GM21515 (cell line): ENCODE results near the gene TXNDC5.

ENCODE experiments used
- ATAC-seq: cut with Tn5 transposase; IDR thresholded peaks from one replicate; pipeline ENCODE4 v1.9.1; 2021; ENCODE audit not compliant: unreplicated experiment

TXNDC5 gene

DNA sequence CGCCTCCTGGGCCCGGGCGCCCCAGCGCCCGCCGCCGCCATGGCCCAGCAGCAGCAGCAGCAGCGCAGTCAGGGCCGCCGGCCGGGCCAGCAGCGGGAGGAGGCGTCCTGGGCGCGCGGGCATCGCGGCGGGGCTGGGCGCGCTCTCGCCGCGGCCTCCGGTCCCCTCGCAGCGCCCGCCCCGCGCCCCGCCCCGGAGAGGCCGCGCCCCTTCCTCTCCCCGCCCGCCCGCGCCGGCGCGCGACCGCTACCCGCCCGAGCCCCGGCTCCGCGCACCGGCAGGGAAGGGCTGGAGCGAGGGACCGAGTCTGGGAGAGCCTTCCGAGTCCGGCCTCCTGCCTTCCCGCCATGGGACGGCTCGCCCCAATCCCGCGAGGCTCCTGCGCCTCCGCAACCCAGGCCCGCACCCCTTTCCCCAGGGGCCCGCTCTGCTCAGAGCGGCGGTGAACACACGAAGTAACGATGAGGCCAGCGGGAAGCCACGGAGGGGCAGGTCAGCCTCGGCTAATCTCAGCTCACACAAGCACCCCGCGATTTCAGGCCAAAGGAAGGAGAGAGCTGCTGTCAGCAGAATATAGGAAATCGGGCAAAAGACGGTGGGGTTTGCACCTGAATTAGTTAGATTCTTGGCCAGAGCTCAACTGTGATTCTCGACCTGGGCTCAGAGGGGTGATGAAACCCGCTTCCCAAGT is at the start of gene TXNDC5:
TXNDC5 (minus strand) TSS at position 135 of the 691 bp plus-strand sequence; CDS start at position 123, 12 bp downstream.
- peak; percentile 68 for ATAC-seq

DNA sequence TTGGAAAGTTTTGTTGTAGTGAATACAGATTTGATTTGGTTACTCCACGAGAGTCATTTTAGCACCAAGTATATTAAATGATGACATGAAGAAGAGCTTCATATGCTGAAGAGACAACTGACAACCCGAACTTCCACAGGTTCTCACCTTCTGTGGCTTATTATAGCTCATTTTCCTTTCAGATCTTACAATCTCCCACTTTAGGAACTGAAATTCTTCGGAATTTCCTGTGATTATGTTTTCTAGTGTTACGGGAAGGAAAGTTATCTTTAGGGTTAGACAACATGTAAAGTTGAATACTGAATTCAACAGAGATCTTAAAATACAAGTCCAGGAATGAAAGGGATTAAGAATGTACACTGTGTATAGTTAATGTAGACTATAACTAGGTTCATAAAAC is 49.6 kb upstream of the TXNDC5 start:
- no peak for ATAC-seq

DNA sequence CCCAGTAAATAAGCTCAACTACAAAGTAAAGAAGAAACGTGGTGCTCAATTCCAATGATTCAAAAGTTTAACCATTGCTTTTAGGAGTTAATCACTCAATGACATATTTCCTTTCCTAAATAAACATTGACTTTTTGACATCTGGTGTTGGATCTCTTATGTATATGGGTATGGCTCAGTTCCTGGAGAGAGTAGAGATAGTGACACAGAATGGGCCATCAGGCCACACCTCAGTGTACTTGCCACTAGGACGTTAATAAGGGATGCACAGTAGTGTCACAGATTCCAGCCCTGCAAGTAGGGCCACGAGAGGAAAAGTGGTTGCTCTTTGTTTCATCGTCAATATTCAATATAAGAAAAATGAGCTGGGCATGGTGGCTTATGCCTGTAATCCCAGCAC is 48.9 kb upstream of the TXNDC5 start:
- ATAC-seq, result no peak

DNA sequence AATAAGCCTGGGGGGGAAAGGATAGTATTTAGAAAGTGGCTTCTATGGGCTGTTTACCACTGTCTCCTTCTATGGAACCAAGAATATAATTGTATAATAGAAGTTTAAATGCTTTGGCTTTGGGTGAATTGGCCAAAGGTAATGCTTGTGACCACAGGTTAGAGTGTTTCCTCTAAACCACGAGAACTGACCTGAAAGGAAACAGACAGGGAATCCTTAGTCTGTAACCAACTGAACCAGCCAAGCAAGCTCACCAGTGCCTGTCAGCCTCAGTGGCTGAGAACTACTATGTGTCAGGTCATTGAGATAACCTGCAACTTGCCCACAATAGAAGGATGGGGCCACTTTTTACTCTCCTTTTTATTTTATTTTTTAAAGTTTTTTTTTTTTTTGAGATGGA is 47.9 kb upstream of the TXNDC5 start:
- no peak for ATAC-seq

DNA sequence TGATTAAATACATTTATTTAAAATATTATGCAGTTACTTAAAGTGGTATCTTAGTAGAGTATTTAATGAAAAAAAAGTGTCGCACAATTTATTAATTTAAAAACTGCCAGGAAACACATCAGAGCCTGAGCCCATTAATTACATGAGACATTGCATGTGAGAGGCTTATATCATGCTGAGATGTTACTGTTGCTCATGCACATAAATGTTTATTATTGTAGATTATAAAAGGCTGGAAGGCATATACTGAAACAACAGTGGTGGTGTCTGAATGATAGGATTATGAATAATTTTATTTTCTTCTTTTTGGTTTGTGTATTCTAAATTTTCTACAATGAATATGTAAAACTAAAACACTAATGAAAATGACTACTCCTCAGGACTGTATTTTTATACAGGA is 45.7 kb upstream of the TXNDC5 start:
- no peak for ATAC-seq

DNA sequence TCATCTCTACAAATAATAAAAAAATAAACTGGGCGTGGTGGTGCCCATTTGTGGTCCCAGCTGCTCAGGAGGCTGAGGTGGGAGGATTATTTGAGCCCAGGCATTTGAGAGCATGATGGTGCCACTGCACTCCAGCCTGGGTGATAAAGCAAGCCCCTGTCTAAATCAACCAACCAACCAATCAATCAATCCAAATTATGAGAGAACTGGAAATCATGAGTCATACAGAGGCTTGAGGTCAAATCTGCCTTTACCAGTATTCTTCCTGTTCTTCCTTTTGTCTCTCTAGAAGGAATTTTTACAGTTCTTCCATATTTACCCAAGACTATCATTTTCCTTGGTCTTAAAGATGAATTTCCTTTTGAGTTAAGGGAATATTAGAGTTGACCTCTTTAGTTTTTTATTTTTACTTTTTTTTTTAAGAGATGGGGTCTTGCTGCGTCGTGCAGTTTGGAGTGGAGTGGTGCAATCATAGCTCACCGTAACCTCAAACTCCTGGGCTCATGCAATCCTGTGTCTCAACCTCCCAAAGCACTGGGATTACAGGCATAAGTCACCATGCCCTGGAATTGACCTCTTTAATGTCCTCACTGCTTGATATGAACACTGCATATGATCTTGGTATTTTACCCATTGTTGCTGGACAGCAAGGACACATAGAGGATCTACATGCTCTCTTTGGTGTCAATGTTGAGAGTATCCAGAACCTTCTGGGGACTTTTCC is 44.1 kb upstream of the TXNDC5 start:
- no peak for ATAC-seq

DNA sequence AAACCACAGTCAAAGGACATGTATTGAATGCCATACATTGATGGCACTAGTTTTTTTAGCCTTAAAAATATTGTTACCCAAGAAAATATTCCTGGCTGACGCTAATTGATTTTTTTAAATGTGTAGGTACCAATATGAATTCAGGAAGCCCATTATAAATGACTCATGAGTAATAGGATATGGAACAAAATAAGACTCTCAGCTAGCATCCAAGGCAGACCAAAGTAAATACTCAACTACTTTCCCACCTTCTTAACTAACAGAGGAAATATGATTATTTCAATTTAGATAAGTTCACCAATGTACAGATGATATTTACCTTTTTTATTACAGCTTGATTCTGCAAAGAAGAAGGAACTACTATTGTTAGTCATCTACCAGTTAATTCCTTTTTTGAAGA is 43.2 kb upstream of the TXNDC5 start:
- no peak for ATAC-seq

DNA sequence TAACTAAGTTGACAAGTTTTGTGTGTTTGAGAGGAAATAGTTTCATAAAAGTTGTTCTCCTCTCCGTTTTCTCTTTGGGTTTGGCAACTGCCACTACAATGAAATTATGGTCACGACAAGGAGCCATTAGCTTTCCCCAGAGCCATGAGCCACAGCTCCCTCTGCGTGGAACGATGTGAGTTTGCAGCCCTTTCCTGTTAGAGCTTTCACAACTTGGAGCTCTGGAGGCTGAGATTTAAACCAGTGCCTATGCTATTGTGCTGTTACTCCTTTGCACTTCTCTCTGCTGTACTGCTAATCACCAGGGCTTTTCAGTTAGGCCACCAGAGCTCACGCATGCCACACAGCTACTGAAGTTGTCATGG is 29.3 kb upstream of the TXNDC5 start:
- no peak for ATAC-seq

DNA sequence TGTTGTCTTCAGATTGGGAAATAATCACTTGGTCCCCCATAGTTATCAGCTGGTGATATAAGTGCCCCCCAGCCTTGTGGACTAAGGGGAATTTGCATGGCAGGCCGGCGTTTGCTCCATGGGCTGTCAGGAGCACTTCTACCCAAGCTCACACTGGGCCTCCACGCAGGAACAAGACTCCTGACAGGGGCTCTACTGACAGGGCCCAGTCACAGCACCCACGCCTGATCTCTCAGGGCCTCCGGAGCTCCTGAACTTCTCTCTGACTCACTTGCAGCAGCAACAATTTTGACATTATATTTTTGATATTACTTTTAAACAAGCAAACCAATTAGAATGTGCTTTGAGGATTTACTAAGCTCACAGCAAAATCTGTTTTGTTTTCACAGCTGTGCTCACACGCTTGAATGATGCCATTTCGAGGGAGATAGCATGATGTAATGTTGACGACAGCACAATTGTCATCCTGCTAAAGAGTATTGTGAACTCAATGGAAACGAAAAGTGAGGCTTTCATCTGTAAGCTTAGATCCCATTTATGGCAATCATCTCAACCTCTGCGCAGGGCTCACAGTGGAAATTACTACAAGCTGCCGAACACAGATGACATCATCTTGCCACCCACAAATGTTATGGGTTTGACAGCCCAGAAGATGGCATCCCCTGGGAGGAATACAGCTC is 28.7 kb upstream of the TXNDC5 start:
- ATAC-seq, result no peak

DNA sequence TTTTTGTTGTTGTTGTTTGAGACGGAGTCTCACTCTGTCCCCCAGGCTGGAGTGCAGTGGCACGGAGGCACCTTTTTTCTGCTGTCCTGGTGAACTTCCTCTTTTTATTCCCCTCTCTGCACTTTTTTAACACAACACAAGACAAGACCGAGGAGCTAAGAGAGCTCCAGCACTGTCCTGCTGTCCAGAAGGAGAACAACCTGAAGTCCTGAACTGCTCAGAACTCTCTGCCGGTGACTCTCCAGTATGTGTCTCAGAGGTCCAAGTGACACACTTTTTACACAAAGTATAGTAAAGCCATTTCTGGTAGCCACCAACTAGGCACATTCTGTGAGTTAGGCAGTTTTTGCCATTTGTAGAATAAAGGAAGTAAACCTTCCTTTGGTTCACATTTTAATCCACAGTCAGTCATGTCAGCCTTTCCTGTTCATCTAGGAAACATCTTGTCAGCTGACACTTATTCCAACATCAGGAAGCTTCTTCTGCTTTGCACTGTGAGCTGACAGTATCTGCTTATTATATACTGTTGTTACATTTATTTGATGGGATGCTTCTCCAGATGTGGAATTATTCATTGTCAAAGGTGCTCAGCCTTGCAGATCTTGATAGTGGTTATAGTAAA is 28.1 kb upstream of the TXNDC5 start:
- no peak for ATAC-seq

DNA sequence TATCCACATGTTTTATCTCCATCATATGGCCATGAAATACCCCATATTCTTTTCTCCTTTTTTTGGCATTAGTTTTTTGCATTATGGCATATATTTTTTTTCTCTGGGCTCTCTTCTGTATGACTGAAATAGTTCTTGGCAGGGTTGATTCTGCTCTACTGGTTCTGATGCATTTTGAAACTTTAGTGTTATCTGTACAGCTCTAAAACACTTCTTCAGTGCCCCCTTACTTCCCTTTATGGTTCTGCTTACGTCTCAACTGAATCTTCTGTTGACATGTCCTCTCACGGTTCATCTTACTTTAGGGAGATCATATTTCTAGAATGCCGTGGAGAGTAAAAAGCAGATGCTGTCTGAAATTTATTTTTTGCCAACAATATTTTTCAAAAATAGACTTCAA is 23.2 kb upstream of the TXNDC5 start:
- ATAC-seq, result peak; percentile 94

DNA sequence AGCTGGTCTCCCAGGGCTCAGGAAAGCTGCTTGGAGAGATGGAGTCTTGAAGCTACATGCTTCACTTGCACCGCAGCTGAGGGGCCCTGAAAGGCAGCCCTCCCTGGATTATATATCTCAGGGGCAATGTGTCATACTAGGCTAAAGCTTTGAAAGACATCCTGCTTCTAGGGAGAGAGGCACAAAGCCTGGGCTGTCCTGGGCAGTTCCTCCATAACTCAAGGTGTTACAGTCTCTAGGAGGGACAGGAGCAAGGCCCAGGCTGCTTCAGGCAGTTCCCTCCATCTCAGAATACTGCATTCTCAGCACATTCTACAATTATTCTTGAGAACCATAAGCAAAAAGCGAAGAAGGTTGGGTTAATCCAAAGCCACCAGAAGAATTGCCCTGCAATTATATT is 22.0 kb upstream of the TXNDC5 start:
- ATAC-seq, result no peak

DNA sequence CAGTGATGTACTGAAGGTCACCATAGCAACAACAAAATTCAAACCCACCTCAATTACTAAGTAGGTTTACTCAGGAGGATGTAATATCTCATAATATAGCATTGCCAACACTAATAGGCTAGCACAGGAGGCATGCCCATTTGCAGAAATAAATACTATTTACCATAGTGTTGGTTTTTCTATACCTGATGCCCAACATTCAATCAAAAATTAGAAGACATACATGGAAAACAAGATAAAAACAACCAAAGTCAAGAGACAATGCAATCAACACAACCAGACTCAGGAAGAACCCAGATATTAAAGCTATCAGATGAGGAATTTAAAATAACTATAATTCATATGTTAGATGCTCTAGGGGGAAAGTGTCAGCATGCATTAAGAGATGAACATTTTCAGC is 14.3 kb upstream of the TXNDC5 start:
- ATAC-seq, result no peak

DNA sequence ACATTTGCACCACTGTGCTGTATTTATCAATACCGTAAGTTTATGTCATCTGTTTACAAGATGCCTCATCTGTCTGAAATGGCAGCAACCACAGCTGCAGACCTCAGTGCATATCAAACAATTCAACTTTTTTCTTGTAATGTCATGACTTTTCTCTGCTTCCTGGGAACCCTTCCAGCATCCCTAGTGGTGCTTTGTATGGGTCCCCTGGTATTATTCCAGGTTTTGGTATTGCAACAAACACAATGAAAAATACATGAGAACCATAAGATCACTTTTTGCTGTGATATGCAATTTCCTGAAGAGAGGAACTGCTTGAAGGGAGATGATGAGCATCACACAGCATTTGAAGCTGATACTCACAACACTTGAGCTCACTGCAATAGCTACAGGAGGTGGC is 12.0 kb upstream of the TXNDC5 start:
- ATAC-seq, result no peak

DNA sequence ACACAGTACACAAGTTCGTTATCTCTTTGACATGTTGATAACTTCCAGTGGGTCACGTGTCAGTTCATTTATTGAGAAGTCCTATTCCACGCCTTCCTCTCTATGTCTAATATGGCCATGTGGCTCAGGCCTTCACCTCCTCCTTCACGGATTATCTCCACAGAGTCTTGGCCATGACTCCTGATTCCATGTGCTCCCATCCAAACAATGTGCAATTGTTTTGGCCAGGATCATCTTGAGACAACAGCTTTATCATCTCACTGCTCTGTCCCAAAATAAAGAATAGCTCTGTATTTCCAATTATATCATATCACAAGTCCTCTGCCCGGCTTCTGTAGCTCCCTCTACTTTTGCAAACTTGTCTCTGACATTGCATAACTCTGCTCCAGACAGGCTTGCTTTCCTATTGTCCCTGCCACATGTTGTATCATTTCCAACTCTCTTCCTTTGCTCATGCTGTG is 11.1 kb upstream of the TXNDC5 start:
- no peak for ATAC-seq

DNA sequence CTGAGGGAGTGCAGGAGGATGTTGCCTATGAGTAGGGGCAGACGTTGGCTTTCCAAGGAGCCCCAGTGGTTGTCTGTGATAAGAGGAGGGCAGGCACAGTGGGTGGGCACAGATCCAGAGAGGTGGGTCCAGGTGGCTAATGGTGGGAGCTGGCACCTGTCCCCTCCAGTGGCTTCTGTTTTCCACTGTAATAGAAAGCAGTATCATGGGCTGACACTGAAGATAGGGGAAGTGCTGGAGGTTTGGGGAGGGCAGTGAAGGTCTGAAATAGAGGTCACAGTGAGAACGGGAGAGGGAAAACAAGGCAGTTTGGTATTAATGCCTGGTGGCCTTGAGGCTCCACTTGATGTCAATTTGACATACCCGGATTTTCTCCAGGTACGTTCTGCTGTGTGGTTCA is 10.5 kb upstream of the TXNDC5 start:
- ATAC-seq, result no peak

DNA sequence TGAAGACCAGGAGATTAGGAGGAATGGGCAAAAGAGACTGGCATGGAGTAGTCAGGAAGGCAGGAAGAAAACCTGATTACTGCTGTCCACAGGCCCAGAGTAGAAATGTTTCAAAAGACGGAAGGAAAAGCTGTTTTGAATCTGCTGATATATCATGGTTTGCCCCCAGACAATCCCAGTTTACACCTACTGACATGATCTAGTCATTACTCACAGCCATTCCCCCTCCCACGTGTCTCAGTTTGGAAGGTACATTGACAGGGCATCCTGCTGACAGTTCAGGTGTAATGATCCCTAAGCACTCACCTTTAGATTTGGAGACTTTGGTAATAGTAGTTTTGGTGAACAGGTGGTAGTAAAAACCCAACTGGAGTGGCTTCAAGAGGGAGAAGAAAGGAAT is 9.8 kb upstream of the TXNDC5 start:
- no peak for ATAC-seq

DNA sequence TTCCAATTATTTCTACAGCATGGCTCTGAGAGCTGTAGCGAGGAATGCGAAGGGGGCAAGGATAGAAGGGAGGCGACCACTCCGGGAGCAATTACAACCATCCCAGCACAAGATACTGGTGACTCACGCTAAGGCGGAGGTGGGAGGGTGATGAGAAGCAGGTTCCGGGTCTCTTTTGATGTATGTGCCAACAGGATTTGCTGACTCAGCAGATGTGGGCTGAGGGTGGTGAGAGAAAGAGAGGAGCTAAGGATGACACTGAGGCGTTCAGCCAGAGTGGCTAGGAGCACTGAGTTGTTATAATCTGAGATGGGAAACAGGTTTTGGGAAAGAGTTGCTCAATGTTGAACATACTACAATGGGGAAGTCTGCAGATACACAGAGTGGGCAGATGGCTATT is 9.3 kb upstream of the TXNDC5 start:
- ATAC-seq, result no peak

DNA sequence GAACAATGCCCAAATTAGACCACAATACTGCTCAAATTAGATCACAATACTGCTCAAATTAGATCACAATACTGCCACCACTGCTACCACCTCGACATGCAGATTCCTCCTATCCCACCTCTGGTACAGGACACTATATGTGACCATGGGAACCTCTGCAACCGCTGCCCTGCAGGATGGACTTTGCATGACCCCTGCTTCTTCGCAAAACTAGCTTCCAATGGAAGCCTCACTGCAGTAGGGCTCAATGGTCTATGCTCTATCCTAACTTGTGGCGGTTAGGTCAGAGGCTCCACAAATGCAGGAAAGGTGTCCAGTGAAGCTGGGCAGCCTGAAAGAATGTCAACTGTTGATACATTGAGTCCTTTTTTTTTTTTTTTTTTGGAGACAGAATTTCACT is 7.8 kb upstream of the TXNDC5 start:
- no peak for ATAC-seq

DNA sequence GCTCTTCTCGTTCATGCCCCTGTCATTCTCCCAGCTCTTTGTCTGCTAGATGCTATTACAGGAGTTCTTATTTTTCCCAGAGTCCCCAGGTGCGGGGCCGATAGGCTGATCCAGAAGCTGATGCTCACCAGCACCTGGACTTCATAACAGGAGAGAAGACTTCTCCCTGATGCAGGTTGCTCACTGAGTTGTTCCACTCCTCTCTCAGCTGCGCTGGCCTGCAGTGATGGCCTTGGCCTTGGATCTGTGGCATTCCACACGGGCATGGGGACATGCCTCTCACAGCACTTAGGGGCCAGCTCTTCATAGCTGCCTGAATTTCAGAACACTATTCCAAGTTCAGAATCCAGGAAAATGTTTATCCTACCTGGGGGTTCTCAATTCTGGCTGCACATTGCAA is 7.1 kb upstream of the TXNDC5 start:
- no peak for ATAC-seq

DNA sequence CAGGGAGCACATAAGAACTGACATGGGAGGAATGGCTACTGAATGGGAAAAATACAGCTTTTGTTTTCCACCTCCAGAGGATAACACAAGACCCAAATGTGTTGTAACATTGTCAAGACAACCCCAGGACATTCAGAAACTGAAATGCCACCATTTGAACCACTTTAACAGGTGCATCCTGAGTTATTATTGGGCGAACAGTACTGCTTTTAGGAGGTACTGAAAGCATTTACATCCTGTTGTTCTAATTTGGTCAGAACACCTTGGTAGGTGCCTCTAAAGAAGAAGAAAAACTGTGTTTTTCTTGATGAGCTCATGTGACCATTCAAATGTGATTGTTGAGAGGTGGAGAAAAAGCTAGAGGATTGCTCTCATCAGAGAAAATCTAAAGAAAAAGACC is 6.4 kb upstream of the TXNDC5 start:
- ATAC-seq, result peak; percentile 86
